ENCODE data around the gene SERPINA12.

SERPINA12 gene

DNA sequence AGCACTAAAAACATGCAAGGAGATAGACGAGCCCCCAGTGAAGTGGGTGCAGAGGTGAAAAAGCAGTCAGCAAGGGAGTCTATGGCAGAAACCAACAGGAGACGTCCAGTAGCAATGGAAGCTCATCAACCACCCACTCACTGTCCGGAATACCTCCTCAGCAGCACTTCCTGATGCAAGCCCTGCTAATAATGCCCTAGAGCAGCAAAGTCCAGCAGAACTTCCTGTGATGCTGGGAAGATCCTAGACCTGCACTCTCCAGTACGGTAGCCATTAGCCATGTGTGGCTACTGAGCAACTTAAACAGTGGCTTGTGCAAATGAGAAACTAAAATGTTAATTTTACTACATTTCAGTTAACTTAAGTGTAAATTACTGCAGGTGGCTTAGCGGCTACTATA is 44.2 kb downstream of the SERPINA12 start:
- DNase-seq, result no peak

DNA sequence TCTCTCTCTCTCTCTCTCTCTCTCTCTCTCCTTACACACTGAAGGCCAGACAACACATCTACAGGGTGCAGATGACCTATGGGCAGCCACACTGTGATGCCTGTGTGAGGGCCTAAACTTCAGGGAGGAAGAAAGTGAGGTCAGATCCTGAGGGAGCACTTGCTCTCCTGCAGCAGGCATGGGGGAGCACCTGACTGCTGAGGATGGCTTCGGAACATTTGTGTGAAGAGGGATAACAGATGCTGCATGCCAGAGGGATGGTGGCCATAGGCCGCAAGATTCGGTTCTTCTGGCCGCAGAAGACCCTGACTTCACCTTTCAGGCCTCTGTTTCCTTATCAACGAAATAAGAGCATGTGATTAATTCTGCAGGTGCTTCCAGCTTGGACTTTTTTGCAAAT is 45.0 kb downstream of the SERPINA12 start:
- no peak for DNase-seq

DNA sequence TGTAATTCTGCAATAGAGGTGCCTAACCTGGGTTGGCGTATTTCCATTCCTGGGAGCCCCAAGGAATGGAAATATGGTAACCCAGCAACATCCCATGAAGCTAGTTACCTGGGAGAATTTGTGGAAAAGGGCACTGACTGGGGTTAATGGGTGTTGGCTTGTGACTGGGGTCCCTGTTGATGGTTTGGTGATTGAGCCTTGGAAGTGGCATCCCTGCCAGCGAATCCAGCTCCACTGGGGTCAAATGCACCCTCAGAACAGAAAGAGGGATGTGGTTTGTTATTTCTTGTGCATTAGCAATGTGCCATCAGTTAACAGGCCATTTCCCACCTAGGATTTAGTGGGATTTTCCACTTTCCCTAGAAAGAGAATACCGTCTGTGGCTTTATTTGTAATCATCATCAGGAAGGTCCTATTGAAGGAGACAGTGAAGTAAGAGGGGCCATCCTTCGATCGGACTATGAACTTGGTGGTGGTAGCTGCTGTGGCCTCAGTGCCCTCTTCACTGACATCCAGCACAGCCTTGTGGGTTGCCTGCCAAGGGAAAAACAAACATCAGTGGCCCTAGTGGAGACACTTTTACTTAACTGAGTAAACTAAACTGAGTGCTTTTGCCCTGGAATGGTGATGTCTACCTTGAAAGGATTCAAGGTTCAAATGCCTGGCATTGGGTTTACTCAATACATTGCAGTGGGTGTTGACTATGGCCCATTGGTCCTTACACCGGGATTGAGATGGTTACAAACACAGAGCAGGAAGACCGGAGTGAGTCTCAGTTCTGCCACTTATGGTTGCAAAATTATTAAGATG is 46.3 kb downstream of the SERPINA12 start:
- no peak for DNase-seq

DNA sequence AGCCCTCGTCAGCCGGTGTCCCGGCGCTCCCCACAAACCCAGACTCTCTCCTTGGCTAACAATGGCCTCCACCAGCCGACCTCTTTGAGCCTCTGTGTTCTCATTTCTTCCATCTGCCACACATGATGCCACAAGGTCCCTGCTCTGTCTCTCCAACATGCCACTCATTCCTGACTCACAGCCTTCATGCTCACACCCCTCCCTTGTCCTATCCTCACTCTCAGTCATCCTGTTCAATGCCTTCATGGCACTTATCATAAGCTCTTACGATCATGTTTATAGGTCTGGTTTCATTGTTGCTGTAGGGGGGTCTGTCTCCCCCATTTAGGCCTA is 47.1 kb downstream of the SERPINA12 start:
- no peak for DNase-seq

DNA sequence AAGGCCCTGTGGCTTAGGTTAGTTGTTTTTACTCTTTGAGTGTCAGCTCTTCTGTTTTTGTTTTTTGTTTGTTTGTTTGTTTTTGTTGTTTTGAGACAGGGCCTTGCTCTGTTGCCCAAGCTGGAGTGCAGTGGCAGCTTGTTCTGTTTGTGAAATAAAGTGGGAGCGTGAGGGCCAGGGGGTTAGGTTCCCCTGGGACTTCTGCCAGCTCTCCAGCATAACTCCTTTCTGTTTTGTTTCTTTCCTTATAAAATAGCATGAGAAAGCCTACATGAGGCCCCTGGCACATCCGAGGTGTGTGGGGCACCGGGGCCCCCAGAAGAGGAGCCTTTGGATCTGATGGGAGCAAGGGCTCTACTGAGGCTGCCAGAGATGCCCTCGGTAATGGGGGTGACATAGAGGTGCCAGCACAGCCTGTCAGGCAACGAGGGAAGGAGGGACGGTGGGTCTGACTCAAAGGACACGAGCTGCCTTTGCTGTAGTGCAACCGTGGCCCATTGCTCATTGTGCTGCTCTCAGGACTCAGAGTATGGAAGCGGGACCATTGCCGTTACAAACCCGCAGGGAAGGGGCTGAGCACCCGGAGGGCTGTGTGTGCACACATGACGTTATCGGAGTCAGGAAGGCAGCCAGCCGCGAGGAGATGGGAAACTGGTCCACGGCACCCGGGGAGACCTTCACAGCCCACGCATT is 47.6 kb downstream of the SERPINA12 start:
- no peak for DNase-seq

DNA sequence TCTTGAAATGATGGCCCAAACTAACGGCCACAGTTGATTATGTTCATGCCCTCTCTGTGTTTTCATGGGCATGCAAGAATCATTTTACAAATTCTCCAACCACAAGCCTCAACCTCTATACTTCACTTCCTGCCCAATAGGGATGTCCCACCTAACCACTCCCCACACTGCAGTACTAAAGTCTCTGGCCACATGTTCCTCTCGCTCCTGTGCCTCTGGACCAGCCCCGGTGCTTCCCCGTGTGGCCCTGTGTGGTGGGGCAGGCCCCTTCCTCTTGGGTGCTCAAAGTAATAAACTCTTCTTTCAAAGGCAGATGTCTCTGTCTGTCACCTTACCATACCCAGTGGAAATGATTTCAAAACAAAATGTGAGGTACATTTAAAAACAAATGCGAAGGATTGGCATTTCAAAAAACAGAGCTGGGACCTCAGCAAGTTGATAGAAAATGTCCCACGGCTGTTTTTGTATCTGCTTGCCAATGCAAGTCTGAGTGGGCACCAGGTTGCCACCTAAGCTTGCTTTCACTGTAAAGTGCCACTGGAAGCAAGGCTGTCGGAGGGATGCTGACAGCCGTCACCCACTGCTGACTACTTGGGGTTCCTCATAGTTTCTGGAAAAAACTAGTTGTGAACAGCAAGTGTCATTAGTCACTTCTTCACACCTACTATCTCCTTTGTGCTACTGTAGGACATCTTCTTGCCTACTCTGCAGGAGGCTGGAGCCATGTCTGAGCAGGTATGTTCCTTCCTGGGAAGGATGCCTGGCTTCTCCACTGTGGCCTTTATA is 48.4 kb downstream of the SERPINA12 start:
- DNase-seq, result no peak

DNA sequence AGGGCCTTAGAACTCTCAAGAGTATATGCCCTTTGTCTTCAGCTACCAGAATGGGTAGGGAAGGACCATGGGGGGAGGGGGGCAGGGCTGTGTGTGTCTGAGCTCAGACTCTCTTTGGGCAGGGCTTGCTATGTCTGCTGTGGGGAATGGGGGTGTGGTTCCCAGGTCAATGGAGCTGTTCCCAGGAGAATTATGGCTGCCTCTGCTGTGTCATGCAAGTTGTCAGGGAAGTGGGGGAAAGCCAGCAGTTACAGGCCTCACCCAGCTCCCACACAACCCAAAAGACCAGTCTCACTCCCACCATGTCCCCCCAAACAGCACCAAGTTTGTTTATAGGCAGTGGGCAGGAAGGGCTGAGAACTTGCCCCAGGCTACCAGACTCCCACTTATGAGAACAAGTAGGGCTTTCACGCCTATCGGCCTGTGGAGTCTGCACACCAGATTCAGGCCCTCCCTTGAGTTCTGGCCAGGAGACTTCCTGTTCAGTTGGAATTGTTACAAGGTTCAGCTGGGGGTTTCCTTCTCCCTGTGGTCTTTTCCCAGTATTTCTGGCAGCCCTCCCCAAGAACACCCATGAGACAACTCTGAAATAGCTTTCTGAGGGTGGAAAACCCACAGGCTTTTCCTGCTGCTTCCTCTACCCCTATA is 50.6 kb downstream of the SERPINA12 start:
- DNase-seq, result no peak

DNA sequence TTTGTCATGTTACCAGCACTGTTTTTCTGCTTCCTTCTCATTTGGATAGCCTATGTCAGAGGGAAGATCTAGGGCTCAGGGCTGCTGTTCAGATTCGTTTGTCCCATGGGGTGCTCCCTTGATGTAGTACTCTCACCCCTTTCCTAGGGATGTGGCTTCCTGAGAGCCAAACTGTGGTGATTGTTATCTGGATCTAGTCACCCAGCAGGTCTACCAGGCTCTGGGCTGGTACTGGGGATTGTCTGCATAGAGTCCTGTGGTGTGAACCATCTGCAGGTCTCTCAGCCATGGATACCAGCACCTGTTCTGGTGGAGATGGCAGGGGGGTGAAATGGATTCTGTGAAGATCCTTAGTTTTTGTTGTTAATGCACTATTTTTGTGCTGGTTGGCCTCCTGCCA is 51.2 kb downstream of the SERPINA12 start:
- DNase-seq, result no peak

DNA sequence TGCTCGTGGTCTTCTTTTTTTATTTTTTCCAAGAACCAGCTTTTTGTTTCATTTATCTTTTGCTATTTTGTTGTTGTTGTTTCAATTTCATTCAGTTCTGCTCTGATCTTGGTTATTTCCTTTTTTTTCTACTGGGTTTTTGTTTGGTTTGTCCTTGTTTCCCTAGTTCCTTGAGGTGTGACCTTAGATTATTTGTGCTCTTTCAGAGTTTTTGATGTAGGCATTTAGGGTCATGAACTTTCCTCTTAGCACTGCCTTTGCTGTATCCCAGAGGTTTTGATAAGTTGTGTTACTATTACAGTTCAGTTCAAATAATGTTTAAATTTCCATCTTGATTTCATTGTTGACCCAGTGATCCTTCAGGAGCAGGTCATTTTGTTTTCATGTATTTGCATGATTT is 53.3 kb downstream of the SERPINA12 start:
- DNase-seq, result no peak

DNA sequence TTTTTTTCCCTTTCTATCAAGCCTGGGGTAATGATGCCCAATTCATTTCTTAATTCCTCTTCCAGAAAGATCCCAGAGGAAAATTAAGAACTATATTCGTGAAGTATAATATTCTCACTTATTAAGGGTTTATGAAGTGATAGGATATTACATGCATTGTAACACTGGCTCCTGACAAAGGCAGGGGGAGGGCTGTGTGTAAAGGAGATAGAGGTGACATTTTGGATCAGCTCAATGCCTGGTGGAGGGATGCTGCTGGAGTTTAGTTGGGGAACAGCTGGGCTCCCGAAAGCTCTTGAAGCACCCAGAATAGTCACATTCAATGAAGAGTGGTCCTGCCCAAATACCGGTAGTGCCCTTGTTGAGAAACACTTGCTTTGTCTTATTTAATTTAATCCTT is 57.4 kb downstream of the SERPINA12 start:
- no peak for DNase-seq

DNA sequence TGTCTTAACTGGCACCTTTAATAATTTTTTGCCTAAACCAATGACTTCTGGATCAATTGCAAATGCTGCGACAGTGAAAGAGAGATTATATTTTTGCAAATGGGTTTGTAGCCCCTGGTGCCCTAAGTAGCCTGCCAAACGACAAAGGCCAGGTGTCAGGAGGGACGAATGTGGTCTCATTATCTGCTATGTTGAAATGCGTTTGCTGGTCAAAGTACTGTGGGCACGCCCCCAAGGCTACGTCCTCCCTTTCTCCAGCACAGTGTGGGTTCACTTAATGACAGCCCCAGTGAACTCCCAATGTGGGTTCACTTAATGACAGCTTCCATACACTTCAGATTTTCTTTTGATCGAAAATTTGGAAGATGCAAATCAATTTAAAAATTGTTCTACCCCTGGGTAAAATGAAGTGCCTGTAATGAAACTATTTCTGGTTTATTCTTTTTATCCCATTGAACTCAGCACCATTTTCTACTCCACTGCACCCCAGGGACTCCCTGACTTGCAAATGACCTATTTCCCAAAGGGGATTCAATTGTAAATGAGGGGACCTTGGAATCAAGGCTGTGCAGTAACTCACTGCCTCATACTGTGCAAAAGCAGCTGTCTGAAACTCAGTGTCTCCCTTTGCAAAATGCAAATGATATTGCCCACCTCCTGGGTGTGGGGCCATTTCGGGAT is 58.0 kb downstream of the SERPINA12 start:
- no peak for DNase-seq

DNA sequence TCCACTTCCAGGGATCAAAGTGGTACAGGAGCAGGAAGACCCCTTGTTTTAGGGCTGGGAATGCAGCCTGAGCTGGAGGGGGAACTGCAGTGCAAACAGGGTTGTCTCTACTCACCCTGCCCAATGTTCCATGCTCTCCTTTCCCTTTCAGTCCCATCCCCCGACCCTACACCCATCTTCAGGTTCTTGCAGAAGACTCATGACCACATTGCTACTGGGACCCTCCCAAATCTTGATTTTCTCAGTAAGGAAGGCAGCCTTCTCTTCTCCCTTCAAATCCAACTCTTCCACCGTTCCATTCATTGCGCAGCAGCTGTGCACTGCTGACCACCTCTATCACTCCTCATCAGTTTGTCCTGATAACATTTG is 58.6 kb downstream of the SERPINA12 start:
- DNase-seq, result no peak

DNA sequence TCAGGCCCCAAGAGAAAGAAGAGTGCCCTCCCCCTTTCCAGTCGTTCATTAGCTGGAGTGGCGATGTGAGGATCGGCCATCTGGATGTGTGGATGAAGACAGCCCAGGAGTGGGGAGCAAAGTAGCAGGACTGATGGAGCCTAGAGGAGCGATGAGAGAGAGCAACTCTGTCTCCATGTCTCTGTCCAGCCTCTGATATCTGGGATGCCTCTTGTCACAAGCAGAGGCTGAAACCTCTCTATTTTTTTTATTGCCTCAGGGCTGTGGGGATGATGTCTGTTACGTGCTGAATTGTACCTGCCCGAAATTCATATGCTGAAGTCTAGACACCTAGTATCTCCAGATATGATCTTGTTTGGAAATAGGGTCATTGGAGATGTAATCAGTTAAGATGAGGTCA is 59.3 kb downstream of the SERPINA12 start:
- no peak for DNase-seq

DNA sequence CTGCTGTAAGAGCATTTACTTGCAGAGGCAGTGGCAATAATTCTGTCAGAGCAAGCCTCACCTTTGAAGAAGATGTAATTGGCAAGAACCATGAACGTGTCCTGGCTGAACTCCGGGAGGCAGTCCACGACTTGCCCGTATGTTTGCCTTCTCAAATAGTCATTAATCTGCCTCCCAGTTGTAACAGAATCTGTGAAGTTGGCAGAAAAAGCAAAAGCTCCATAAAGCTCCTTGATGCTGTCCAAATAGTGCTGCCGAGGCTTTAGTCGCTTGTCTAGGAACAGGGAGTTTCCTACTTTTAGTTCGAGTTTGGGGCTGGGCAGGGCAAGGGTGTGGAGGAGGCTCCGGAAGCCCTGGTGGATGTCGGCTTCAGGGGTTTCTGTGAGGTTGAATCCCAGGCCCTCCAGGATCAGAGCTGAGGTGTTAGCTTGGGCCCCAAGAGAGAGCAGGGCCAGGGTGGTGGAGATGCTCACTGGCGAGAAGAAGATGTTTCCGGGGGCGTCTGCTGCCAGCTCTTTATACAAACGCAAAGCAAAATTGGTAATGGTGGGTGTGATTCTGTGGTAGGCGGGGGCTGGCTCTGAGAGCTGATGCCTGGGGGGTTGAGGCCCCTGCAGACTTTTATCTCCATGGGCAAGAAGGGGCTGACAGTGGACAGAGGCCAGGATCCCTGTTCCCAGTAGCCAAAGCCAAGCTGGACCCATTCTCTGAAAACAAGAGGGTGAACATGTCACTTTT is 61.0 kb downstream of the SERPINA12 start:
- no peak for DNase-seq

DNA sequence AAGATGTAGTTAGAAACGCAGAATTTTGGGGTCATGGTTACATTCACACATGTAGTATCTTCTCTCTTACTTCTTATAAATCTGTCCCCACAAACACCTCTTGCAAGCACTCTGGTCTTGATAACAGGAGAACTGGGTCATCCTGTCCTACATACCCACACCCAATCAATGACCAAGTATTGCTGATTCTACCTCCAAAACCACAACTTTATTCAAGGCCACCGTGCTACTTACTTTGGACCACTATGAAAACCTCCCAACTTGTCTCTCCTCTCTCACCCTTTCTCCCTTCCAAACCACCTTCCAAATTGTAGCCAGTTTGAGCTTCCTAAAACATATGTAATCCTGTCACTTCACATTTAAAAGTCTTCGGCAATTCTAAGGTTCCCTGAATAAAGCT is 62.1 kb downstream of the SERPINA12 start:
- DNase-seq, result no peak

DNA sequence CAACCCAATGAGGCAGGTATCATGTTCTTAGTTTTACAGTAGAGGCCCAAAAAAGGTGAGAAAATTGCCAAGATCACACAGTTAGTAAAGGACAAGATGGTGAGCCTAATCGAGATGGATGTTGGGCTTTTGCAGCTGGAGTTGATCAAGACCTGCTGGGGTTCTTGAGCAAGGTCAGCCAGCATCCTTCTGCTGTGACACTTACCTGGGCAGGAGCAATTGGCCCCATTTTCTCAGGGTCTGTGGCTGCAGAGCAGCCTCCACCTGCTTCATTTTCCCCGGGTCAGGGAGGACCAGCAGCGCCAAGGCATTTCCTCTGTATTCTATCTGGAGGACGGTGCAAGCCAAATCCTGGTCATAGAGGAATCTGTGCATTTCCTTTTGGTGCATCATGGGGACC is 63.1 kb downstream of the SERPINA12 start:
- no peak for DNase-seq

DNA sequence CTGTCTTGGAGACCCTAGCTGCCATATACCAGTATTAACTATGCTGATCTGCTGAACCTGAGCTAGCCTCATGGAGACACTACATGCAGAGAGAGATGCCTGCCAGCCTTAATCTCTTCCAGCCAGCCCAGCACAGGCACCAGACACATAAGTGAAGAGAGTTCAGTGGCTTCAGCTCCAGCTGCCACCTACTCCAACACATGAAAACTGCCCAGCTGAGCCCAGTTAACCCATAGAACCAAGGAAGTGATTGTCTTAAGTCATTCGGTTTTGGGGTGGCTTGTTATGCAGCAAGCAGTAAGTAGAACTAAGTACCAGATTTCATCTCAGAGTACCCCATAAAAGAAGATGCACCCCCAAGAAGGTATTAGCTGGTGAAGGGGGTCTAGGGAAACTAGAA is 64.3 kb downstream of the SERPINA12 start:
- no peak for DNase-seq

DNA sequence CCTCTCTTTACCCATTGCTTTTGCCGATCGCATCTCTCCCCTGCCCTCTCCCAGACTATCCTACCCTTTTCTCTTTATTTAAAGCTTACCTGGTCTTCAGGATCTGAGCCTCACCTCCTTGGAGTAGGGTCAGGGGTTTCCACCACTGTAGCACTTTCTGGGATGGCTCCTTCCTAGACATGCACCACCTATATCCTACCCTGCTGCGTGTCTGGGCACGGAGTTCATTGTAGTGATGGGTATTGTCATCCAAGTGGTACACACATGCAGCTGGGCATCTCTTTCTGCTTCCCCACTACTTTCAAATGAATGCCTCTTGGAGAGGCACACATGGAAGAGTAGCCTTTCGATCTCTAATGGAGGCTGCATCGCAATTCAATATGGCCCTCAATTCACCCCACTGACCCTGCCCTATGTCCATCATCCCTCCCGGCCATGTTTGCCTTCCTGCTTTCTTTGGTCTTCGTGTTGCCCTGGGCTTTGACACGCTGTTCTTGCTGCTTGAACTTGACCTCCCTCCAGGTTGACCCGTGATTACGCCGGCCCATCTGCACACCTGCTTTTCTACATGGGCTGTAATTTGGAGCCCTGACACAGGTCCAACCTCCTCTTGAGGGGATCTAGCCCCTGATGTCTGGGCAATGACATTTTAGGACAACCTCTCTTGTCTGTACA is 67.6 kb downstream of the SERPINA12 start:
- DNase-seq, result no peak

DNA sequence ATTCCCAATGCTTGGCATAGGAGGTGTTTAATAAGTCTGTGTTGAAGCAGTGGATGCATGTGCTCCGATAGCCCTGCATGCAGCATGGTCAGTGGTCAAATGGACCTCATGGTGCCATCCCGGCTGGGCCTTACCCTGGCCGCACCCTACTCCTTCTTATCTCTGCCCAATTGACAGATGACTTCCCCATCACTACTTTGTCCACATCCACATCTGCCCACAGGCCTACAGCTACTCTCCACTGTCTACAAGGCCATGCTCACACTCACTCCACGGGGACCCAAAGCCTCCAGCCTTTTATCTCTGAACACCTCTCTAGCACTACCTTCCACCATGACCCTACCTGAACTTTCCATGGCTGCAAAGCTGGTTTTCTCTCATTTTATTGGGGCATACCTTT is 68.1 kb downstream of the SERPINA12 start:
- no peak for DNase-seq

DNA sequence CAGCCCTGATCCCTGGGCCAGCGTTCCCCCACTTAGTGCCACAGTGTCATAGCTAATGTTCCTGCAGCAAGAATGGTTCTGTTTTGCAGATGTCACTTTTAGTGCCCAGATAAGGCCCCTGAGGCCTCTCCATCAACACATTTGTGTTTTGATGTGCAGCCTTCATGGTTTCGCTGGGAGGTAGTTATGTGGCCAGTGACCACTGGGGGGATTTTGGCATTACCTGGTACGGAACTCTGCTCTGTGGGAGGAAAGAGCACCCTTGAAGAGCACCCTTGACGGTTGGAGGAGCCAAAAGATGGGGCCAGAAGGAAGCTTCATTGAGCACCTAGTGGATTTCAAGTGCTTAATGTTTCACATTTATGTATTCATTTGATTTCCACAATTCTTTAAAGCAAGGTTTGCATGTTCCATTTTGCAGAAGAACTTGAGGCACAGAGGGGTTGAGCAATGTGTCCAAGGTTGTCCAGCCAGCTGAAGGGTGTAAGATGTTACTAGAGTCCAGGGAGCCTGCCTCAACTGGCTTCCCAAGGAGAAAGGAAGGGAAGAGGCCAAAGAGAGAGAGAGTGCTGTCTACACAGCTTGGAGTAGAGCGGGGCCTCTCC is 69.7 kb downstream of the SERPINA12 start:
- DNase-seq, result no peak

Data from right kidney (tissue), 1 donor.